Brain microvascular endothelial cell (primary cell): Measurements from ENCODE around the gene ECHS1.

Experiments used
- DNase-seq: peaks from one replicate; pipeline ENCODE4 v3.0.0-alpha.2; 2020
- H3K27ac ChIP-seq: fragments of 250-450 bp; sonication (Bioruptor Pico); 2 replicates; pipeline ENCODE4 v1.5.1; 2020; ENCODE audit warnings: mild to moderate bottlenecking, moderate library complexity
- H3K27me3 ChIP-seq: fragments of 250-450 bp; sonication (Bioruptor Pico); replicated peaks from 2 replicates; pipeline ENCODE4 v1.5.1; 2020; ENCODE audit warnings: mild to moderate bottlenecking
- H3K36me3 ChIP-seq: fragments of 250-450 bp; sonication (Bioruptor Pico); replicated peaks from 2 replicates; pipeline ENCODE4 v1.5.1; 2020; ENCODE audit warnings: mild to moderate bottlenecking
- H3K4me3 ChIP-seq: 2 replicates; pipeline ENCODE4 v1.5.1; 2011; ENCODE audit warnings: low read depth, mild to moderate bottlenecking, control low read depth, low read length, moderate library complexity
- CTCF ChIP-seq: IDR thresholded peaks from 2 replicates; pipeline ENCODE4 v1.5.1; 2011; ENCODE audit warnings: low read depth, mild to moderate bottlenecking, moderate library complexity, low read length, control low read depth, inconsistent platforms; ENCODE audit errors: missing control alignments
- in situ Hi-C: cut with HindIII; loops from 2 replicates; pipeline ENCODE4 v1.10.0; 2017; ENCODE audit warnings: low sequenced_read_pairs, low pct_ligation_motif_present

The ECHS1 gene

GRCh38 chr10:133328358-133329343 is 44.5 kb downstream of the ECHS1 start:
- Histone ChIP-seq H3K4me3 (no peak overlapping the region), H3K27me3 (peaks cover 28% of the 10 kb centered on the region), H3K36me3 (no peaks in the 10 kb centered on the region), H3K27ac (no peak overlapping the region)
- in situ Hi-C loops: no loop called here
- DNase-seq: no peak
- TF ChIP-seq CTCF: no peak

GRCh38 chr10:133327651-133328357 is 45.4 kb downstream of the ECHS1 start:
- DNase-seq: no peak
- Histone ChIP-seq H3K27me3 (peaks cover 28% of the 10 kb centered on the region), H3K27ac (no peak overlapping the region), H3K36me3 (no peaks in the 10 kb centered on the region), H3K4me3 (no peak overlapping the region)
- TF ChIP-seq CTCF: no peak
- in situ Hi-C loops: no loop called here

GRCh38 chr10:133326745-133327650 is 46.2 kb downstream of the ECHS1 start:
- H3K36me3 ChIP-seq: no peaks in the 10 kb centered on the region
- TF ChIP-seq CTCF: no peak
- in situ Hi-C loops: no loop called here
- no peak overlapping the region for H3K4me3 ChIP-seq
- DNase-seq: no peak
- peaks cover 28% of the 10 kb centered on the region for H3K27me3 ChIP-seq
- H3K27ac ChIP-seq: no peak overlapping the region

GRCh38 chr10:133326223-133326551 is 47.0 kb downstream of the ECHS1 start:
- Histone ChIP-seq H3K27ac (no peak overlapping the region), H3K36me3 (no peaks in the 10 kb centered on the region), H3K27me3 (peaks cover 28% of the 10 kb centered on the region), H3K4me3 (peak overlapping the region; percentile 31)
- no peak for TF ChIP-seq CTCF
- no peak for DNase-seq
- in situ Hi-C loops: no loop called here

- H3K4me3 ChIP-seq: peak overlapping the region; percentile 42
- no peak overlapping the region for H3K27ac ChIP-seq
- H3K27me3 ChIP-seq: peaks cover 26% of the 10 kb centered on the region
- H3K36me3 ChIP-seq: no peaks in the 10 kb centered on the region
- no peak for DNase-seq
- in situ Hi-C loops: no loop called here
- TF ChIP-seq CTCF: no peak
Observed at GRCh38 chr10:133325440-133326222, 47.5 kb downstream of the ECHS1 start.
